Measurements from ENCODE around the gene PTCRA. TPM values are rescaled to one million over a fixed set of nuclear protein-coding genes. Genes with fewer than 3 reads are reported as not detected.
"Not testable (repeated sequence)": the region's sequence is repeated elsewhere in the genome, so short reads cannot be mapped to it uniquely, and the experiment has no call there.

The PTCRA gene
- total RNA-seq, 2 donors from 2014 or later: not detected

DNA sequence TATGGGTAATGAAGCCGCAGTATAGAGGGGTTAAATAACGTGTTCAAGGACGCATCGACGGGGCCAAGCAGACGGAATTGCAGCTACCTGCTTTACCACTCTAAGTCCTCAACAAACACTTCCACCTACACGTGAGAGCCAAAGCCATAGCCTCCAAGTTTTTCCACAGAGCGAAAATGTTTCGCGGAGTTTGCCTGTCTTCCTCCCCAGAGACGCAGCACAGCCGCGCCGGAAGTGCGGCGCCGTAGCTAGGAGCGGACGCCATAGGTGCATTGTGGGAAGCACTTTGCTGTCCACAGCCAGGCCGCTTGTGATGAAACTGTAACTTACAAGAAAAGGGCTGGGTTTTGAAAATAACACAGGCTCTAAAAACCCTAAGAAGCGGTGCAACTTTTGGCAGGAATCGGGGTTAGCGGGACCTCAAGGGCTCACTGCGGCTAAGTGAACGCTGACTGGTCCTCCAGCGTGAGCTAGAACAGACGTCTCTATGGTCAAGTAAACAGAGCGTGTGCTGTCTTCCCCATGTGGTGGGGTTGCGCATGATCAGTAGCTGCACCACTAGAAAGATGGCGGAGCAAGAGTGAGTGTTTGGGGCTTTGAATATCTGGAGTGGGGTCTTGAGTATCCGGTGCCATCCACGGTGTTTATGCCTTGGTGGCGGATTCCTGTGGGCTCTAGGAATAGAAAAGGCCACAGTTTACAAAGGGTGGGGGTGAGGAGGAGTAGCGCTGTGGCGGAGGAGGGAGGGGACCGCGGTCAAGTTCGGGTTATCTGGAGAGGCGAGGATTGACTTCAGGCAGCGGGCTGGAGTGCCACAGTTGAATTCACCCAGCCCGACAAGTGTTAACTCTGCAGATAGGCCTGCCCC is 36.2 kb upstream of the PTCRA start, which contains the start of gene RPL7L1:
Gene RPL7L1 (plus strand): TSS at position 245 of the 868 bp plus-strand sequence. CDS start 295 bp downstream, at position 540.
- intact Hi-C loops (cut with DNase I): loop anchor here (2.0 to 5.0 kb wide), 3 partner anchors 92 to 217 kb away; partner anchors contain the start of gene TBCC
- peak; percentile 84 for DNase-seq (ENCODE audit: low spot score)
- Histone ChIP-seq H3K27me3 (replicated peaks; ENCODE audit: insufficient read depth) (no peaks in the 10 kb centered on the region), H3K36me3 (peaks cover 8 to 12% of the 10 kb centered on the region in 2 donors), H3K4me1 (replicated peaks) (peaks cover 3% of the 10 kb centered on the region), H3K4me3 (peak within 1 kb of the TSS; percentile 53 to 70), H3K9me3 (no peaks in the 10 kb centered on the region), H3K27ac (peak within 1 kb of the TSS; percentile 89 to 95)
- peak; percentile 89 for TF ChIP-seq POLR2AphosphoS5 (IDR thresholded peaks at IDR 0.05)
- TF ChIP-seq POLR2A (IDR thresholded peaks at IDR 0.05): peak; percentile 54
- TF ChIP-seq, protein P1, sequence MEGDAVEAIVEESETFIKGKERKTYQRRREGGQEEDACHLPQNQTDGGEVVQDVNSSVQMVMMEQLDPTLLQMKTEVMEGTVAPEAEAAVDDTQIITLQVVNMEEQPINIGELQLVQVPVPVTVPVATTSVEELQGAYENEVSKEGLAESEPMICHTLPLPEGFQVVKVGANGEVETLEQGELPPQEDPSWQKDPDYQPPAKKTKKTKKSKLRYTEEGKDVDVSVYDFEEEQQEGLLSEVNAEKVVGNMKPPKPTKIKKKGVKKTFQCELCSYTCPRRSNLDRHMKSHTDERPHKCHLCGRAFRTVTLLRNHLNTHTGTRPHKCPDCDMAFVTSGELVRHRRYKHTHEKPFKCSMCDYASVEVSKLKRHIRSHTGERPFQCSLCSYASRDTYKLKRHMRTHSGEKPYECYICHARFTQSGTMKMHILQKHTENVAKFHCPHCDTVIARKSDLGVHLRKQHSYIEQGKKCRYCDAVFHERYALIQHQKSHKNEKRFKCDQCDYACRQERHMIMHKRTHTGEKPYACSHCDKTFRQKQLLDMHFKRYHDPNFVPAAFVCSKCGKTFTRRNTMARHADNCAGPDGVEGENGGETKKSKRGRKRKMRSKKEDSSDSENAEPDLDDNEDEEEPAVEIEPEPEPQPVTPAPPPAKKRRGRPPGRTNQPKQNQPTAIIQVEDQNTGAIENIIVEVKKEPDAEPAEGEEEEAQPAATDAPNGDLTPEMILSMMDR (IDR thresholded peaks at IDR 0.05): peak in 2 of 4 experiments; percentile 25 to 47
- under 1% methylated on average over 41 of the region's 41 CpGs for WGBS

DNA sequence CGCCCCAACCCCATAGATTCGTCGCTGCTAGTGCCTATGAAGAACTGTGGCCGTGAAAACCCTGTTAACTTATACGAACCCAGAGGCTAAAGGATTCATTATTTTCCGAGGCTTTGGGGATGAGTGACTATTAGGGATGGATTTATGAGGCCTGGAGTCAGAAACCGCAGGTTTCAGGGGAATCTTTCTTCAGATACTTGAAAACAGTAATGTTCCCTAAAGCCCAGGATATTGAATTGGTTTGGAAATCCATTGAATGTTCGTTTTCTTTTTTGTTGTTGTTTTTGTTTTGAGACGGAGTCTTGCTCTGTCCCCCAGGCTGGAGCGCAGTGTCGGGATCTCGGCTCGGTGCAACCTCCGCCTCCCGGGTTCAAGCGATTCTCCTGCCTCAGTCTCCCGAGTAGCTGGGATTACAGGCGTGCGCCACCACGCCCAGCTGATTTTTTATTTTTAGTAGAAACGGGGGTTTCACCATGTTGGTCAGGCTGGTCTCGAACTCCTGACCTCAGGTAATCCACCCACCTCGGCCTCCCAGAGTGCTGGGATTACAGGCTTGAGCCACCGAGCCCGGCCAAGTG is 35.5 kb upstream of the PTCRA start:
- H3K4me1 ChIP-seq (replicated peaks); DNase-seq (ENCODE audit: low spot score); intact Hi-C loops (cut with DNase I); H3K27me3 ChIP-seq (replicated peaks; ENCODE audit: insufficient read depth); H3K9me3 ChIP-seq: not testable (repeated sequence)
- peaks cover 12 to 13% of the 10 kb centered on the region in 2 donors for H3K36me3 ChIP-seq
- WGBS: 8% methylated on average over 25 of the region's 25 CpGs
- H3K27ac ChIP-seq: peak overlapping the region; percentile 89 to 95
- peak overlapping the region; percentile 53 to 70 for H3K4me3 ChIP-seq

GRCh38 chr6:42880871-42881270 is 35.0 kb upstream of the PTCRA start:
- H3K27me3 ChIP-seq (replicated peaks; ENCODE audit: insufficient read depth); intact Hi-C loops (cut with DNase I); H3K4me1 ChIP-seq (replicated peaks); DNase-seq (ENCODE audit: low spot score); H3K9me3 ChIP-seq: not testable (repeated sequence)
- 83% methylated on average over 12 of the region's 12 CpGs for WGBS
- Histone ChIP-seq H3K4me3 (peak overlapping the region; percentile 53 to 70), H3K27ac (peak overlapping the region; percentile 89 to 95), H3K36me3 (peaks cover 16 to 18% of the 10 kb centered on the region in 2 donors)

GRCh38 chr6:42885702-42886101 is 30.2 kb upstream of the PTCRA start:
- intact Hi-C loops (cut with DNase I): no loop called here
- H3K27ac ChIP-seq: no peak overlapping the region
- no peak for DNase-seq (ENCODE audit: low spot score)
- no peaks in the 10 kb centered on the region for H3K9me3 ChIP-seq
- WGBS: 76% methylated on average over 4 of the region's 4 CpGs
- H3K4me3 ChIP-seq: no peak overlapping the region
- H3K4me1 ChIP-seq (replicated peaks): peaks cover 3% of the 10 kb centered on the region
- TF ChIP-seq POLR2AphosphoS5 (IDR thresholded peaks at IDR 0.05): no peak
- TF ChIP-seq, protein P1 (IDR thresholded peaks at IDR 0.05): no peak
- no peak for TF ChIP-seq POLR2A (IDR thresholded peaks at IDR 0.05)
- H3K36me3 ChIP-seq: peaks cover 17 to 20% of the 10 kb centered on the region in 2 donors
- no peaks in the 10 kb centered on the region for H3K27me3 ChIP-seq (replicated peaks; ENCODE audit: insufficient read depth)

- intact Hi-C loops (cut with DNase I); H3K9me3 ChIP-seq: not testable (repeated sequence)
These were observed 27.7 kb upstream of the PTCRA start for GRCh38 chr6:42888201-42888600.

GRCh38 chr6:42889815-42890214 is 26.0 kb upstream of the PTCRA start:
- Histone ChIP-seq H3K4me3 (peak overlapping the region; percentile 76 to 90), H3K9me3 (no peaks in the 10 kb centered on the region), H3K36me3 (peaks cover 7% of the 10 kb centered on the region in 2 donors), H3K27ac (peak overlapping the region in 1 of 2 donors; percentile 86), H3K4me1 (replicated peaks) (no peaks in the 10 kb centered on the region), H3K27me3 (replicated peaks; ENCODE audit: insufficient read depth) (no peaks in the 10 kb centered on the region)
- DNase-seq (ENCODE audit: low spot score): no peak
- intact Hi-C loops (cut with DNase I): no loop called here
- 37% methylated on average over 4 of the region's 4 CpGs for WGBS
- TF ChIP-seq POLR2AphosphoS5 (IDR thresholded peaks at IDR 0.05): no peak
- no peak for TF ChIP-seq POLR2A (IDR thresholded peaks at IDR 0.05)
- TF ChIP-seq, protein P1 (IDR thresholded peaks at IDR 0.05): no peak

More at GRCh38 chr6:42888201-42888600, 27.7 kb upstream of the PTCRA start:
- H3K4me1 ChIP-seq (replicated peaks); H3K27me3 ChIP-seq (replicated peaks; ENCODE audit: insufficient read depth); H3K4me3 ChIP-seq; DNase-seq (ENCODE audit: low spot score); H3K27ac ChIP-seq: not testable (repeated sequence)
- 91% methylated on average over 4 of the region's 4 CpGs for WGBS
- H3K36me3 ChIP-seq: peaks cover 17 to 20% of the 10 kb centered on the region in 2 donors
